ENCODE measurements around the gene TMEM87B.

TMEM87B gene

DNA sequence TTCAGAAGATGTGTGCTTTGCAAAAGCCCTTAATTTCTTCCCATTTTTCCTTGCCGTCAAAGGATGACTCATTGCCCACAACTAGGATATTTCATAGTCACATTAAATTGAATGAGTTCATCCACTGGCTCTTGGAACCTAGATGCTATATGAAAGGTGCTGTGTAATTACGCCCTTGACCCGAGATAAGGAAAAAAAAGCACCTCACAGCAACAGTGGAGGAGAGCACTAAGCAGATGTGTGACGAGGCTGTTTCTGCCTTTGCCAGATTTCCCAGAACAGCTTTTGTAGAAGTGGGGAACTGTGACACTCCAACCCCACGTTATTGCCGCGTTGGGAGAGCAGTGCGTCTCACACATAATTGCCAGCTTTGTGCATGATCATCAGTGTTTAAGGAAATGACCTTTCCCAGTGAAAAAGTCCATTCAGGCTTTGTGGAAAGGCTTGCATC lies 33.3 kb upstream of the TMEM87B start:
- no peak overlapping the region for H3K4me2 ChIP-seq (ENCODE audit: low read length)
- no peaks in the 10 kb centered on the region for H3K36me3 ChIP-seq (ENCODE audit: control insufficient read depth, insufficient read depth, low read length)
- no peak overlapping the region for H2BK5ac ChIP-seq (ENCODE audit: low read length)
- H3K23ac ChIP-seq (ENCODE audit: low read length), result no peak overlapping the region
- WGBS (ENCODE audit: extremely low coverage, insufficient coverage, low lambda C conversion rate), result no CpG with 5 or more reads among the region's 8 CpGs
- no peak overlapping the region for H3K9ac ChIP-seq (ENCODE audit: low read length)
- no peak overlapping the region for H2BK120ac ChIP-seq (ENCODE audit: low read depth, low read length)
- no peak overlapping the region for H3K56ac ChIP-seq (ENCODE audit: low read length)
- no peaks in the 10 kb centered on the region for H3K79me1 ChIP-seq (ENCODE audit: low read length)
- no peak overlapping the region for H2AK5ac ChIP-seq (ENCODE audit: low read length)
- peaks cover 3% of the 10 kb centered on the region for H3K4me1 ChIP-seq (ENCODE audit: control insufficient read depth, low read depth, low read length)
- DNase-seq, result no peak
- no peak overlapping the region for H4K5ac ChIP-seq (ENCODE audit: low read length)
- H3K18ac ChIP-seq (ENCODE audit: low read length), result no peak overlapping the region
- H2BK15ac ChIP-seq (replicated peaks; ENCODE audit: low read depth), result no peak overlapping the region
- H3K4me3 ChIP-seq (ENCODE audit: low read length), result no peak overlapping the region
- H3K27ac ChIP-seq (ENCODE audit: low read depth, low read length), result no peak overlapping the region
- H3K27me3 ChIP-seq (ENCODE audit: insufficient read depth, low read length, poor library complexity), result no peaks in the 10 kb centered on the region
- no peak overlapping the region for H3K4ac ChIP-seq (ENCODE audit: low read depth, low read length)
- H4K8ac ChIP-seq (ENCODE audit: low read depth, low read length), result no peak overlapping the region
- no peaks in the 10 kb centered on the region for H3K79me2 ChIP-seq (ENCODE audit: control insufficient read depth, insufficient read depth, low read length)

DNA sequence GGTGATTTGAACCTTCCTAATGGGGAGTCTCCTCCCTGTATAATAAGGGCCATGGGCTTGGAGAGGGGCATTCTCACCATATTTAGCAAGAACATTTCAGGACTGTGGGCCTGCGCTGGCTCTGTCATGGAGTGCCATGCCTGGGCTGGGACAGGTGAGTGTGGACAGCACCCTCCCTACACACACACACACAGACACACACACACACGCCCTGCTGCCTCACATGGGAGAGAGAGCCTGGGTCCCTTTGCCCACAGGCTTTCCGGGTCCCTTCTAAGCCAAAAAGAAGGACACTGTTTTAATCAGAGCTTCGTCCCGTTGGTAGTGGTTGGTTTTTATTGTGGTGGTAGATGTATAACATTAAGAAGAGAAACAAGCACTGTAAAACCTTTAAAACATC lies 31.4 kb upstream of the TMEM87B start:
- Histone ChIP-seq H3K27me3 (ENCODE audit: insufficient read depth, low read length, poor library complexity) (no peaks in the 10 kb centered on the region), H4K8ac (ENCODE audit: low read depth, low read length) (no peak overlapping the region), H2BK15ac (replicated peaks; ENCODE audit: low read depth) (no peak overlapping the region), H2BK120ac (ENCODE audit: low read depth, low read length) (no peak overlapping the region), H2BK5ac (ENCODE audit: low read length) (no peak overlapping the region), H4K5ac (ENCODE audit: low read length) (no peak overlapping the region), H2AK5ac (ENCODE audit: low read length) (no peak overlapping the region), H3K4me2 (ENCODE audit: low read length) (no peak overlapping the region), H3K18ac (ENCODE audit: low read length) (no peak overlapping the region), H3K27ac (ENCODE audit: low read depth, low read length) (no peak overlapping the region), H3K4me3 (ENCODE audit: low read length) (no peak overlapping the region), H3K9ac (ENCODE audit: low read length) (no peak overlapping the region), H3K56ac (ENCODE audit: low read length) (no peak overlapping the region), H3K23ac (ENCODE audit: low read length) (no peak overlapping the region), H3K79me1 (ENCODE audit: low read length) (no peaks in the 10 kb centered on the region), H3K79me2 (ENCODE audit: control insufficient read depth, insufficient read depth, low read length) (no peaks in the 10 kb centered on the region), H3K4ac (ENCODE audit: low read depth, low read length) (no peak overlapping the region), H3K4me1 (ENCODE audit: control insufficient read depth, low read depth, low read length) (peaks cover 3% of the 10 kb centered on the region), H3K36me3 (ENCODE audit: control insufficient read depth, insufficient read depth, low read length) (no peaks in the 10 kb centered on the region)
- no peak for DNase-seq
- WGBS (ENCODE audit: extremely low coverage, insufficient coverage, low lambda C conversion rate), result no CpG with 5 or more reads among the region's 5 CpGs

DNA sequence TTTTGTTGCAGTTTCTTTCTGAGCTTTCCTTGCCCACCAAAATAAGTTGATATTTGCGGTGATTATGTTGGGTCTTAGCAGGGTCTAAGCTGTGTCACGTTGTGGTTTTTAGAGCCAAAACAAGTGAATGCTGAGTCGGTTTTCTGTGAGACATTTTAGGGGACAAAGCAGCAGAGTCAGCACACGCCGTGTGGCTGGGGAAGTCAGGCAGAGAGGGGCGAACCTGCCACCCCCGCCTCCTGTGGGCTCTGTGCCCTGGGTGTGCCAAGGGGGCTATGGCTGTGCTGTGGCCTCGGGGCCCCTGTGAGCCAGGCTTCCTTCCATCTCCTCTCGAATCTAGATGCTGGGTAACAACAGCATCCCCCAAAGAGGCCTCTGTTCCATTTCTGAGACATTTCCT lies 30.8 kb upstream of the TMEM87B start:
- no peaks in the 10 kb centered on the region for H3K36me3 ChIP-seq (ENCODE audit: control insufficient read depth, insufficient read depth, low read length)
- H2AK5ac ChIP-seq (ENCODE audit: low read length), result no peak overlapping the region
- no peak overlapping the region for H4K5ac ChIP-seq (ENCODE audit: low read length)
- H3K4me2 ChIP-seq (ENCODE audit: low read length), result no peak overlapping the region
- H3K79me1 ChIP-seq (ENCODE audit: low read length), result no peaks in the 10 kb centered on the region
- no peaks in the 10 kb centered on the region for H3K27me3 ChIP-seq (ENCODE audit: insufficient read depth, low read length, poor library complexity)
- no peak overlapping the region for H4K8ac ChIP-seq (ENCODE audit: low read depth, low read length)
- H3K18ac ChIP-seq (ENCODE audit: low read length), result no peak overlapping the region
- no peak overlapping the region for H2BK15ac ChIP-seq (replicated peaks; ENCODE audit: low read depth)
- H3K4me3 ChIP-seq (ENCODE audit: low read length), result no peak overlapping the region
- no peak overlapping the region for H2BK120ac ChIP-seq (ENCODE audit: low read depth, low read length)
- no peak for DNase-seq
- no peak overlapping the region for H3K9ac ChIP-seq (ENCODE audit: low read length)
- H3K56ac ChIP-seq (ENCODE audit: low read length), result no peak overlapping the region
- no peak overlapping the region for H3K27ac ChIP-seq (ENCODE audit: low read depth, low read length)
- H3K4me1 ChIP-seq (ENCODE audit: control insufficient read depth, low read depth, low read length), result peaks cover 3% of the 10 kb centered on the region
- no peaks in the 10 kb centered on the region for H3K79me2 ChIP-seq (ENCODE audit: control insufficient read depth, insufficient read depth, low read length)
- H3K4ac ChIP-seq (ENCODE audit: low read depth, low read length), result no peak overlapping the region
- no peak overlapping the region for H2BK5ac ChIP-seq (ENCODE audit: low read length)
- H3K23ac ChIP-seq (ENCODE audit: low read length), result no peak overlapping the region
- whole genome bisulfite sequencing (ENCODE audit: extremely low coverage, insufficient coverage, low lambda C conversion rate), result no CpG with 5 or more reads among the region's 9 CpGs

DNA sequence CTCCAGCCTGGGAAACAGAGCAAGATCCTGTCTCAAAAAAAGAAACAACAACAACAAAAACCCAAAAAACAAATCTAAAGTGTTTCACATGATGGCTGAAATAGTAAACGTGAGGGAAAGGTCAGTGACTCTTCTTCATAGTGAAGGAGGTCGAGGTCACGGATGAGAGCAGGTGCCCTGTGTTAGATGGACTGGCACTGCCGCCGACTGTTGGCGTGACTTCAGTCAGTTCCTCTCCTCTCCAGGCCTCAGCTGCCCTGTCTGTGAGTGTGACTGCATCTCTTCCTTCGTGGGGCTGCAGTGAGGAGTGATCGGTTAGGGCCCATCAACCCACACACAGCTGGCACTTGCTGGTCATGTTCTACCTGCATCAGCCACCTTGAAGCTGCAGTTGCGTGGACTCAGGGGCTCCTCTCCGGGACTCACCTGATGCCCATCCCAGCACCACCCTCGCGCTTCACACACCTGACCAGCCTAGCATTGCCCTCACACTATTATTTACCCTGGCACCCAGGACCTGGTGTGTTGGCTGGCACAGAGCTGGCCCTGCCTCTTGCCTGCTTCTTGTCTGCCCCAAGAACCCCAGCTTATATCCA lies 30.1 kb upstream of the TMEM87B start:
- Histone ChIP-seq H2AK5ac (ENCODE audit: low read length) (no peak overlapping the region), H3K79me2 (ENCODE audit: control insufficient read depth, insufficient read depth, low read length) (no peaks in the 10 kb centered on the region), H3K36me3 (ENCODE audit: control insufficient read depth, insufficient read depth, low read length) (no peaks in the 10 kb centered on the region), H3K9ac (ENCODE audit: low read length) (no peak overlapping the region), H3K23ac (ENCODE audit: low read length) (no peak overlapping the region), H3K4me2 (ENCODE audit: low read length) (no peak overlapping the region), H4K5ac (ENCODE audit: low read length) (no peak overlapping the region), H4K8ac (ENCODE audit: low read depth, low read length) (no peak overlapping the region), H3K4me1 (ENCODE audit: control insufficient read depth, low read depth, low read length) (no peaks in the 10 kb centered on the region), H2BK120ac (ENCODE audit: low read depth, low read length) (no peak overlapping the region), H3K27ac (ENCODE audit: low read depth, low read length) (no peak overlapping the region), H3K79me1 (ENCODE audit: low read length) (no peaks in the 10 kb centered on the region), H3K18ac (ENCODE audit: low read length) (no peak overlapping the region), H3K4me3 (ENCODE audit: low read length) (no peak overlapping the region), H3K27me3 (ENCODE audit: insufficient read depth, low read length, poor library complexity) (no peaks in the 10 kb centered on the region), H3K4ac (ENCODE audit: low read depth, low read length) (no peak overlapping the region), H2BK15ac (replicated peaks; ENCODE audit: low read depth) (no peak overlapping the region), H3K56ac (ENCODE audit: low read length) (no peak overlapping the region), H2BK5ac (ENCODE audit: low read length) (no peak overlapping the region)
- no CpG with 5 or more reads among the region's 12 CpGs for WGBS (ENCODE audit: extremely low coverage, insufficient coverage, low lambda C conversion rate)
- DNase-seq, result no peak

DNA sequence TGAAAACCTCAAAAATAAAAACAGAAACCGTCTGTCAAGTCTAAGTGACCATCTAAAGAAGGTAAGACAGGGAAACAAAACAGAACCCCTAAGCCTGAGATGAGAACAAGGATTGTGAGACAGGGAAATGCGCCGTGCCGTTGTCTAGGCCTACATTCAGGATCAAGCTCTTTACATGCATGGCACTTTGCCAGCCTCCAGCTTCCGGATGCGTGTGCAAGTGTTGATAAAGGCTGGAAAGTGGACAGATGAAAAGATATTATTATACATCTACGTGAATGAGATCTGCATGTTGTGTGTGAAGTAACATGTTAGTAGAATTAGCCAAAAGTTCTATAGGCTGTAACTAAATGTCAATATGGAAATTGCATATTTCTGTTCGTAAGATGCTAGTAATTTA lies 28.6 kb upstream of the TMEM87B start:
- no peaks in the 10 kb centered on the region for H3K79me2 ChIP-seq (ENCODE audit: control insufficient read depth, insufficient read depth, low read length)
- no peak overlapping the region for H2AK5ac ChIP-seq (ENCODE audit: low read length)
- no peak overlapping the region for H3K18ac ChIP-seq (ENCODE audit: low read length)
- no peak overlapping the region for H2BK15ac ChIP-seq (replicated peaks; ENCODE audit: low read depth)
- no peak overlapping the region for H2BK5ac ChIP-seq (ENCODE audit: low read length)
- no CpG with 5 or more reads among the region's 8 CpGs for WGBS (ENCODE audit: extremely low coverage, insufficient coverage, low lambda C conversion rate)
- no peak overlapping the region for H3K23ac ChIP-seq (ENCODE audit: low read length)
- no peaks in the 10 kb centered on the region for H3K79me1 ChIP-seq (ENCODE audit: low read length)
- no peak overlapping the region for H4K8ac ChIP-seq (ENCODE audit: low read depth, low read length)
- H3K27ac ChIP-seq (ENCODE audit: low read depth, low read length), result no peak overlapping the region
- no peak overlapping the region for H3K4ac ChIP-seq (ENCODE audit: low read depth, low read length)
- peaks cover under 1% of the 10 kb centered on the region for H3K4me1 ChIP-seq (ENCODE audit: control insufficient read depth, low read depth, low read length)
- H3K56ac ChIP-seq (ENCODE audit: low read length), result no peak overlapping the region
- H3K27me3 ChIP-seq (ENCODE audit: insufficient read depth, low read length, poor library complexity), result no peaks in the 10 kb centered on the region
- no peak overlapping the region for H4K5ac ChIP-seq (ENCODE audit: low read length)
- H3K36me3 ChIP-seq (ENCODE audit: control insufficient read depth, insufficient read depth, low read length), result no peaks in the 10 kb centered on the region
- H3K9ac ChIP-seq (ENCODE audit: low read length), result no peak overlapping the region
- DNase-seq, result no peak
- no peak overlapping the region for H3K4me2 ChIP-seq (ENCODE audit: low read length)
- H3K4me3 ChIP-seq (ENCODE audit: low read length), result no peak overlapping the region
- no peak overlapping the region for H2BK120ac ChIP-seq (ENCODE audit: low read depth, low read length)

DNA sequence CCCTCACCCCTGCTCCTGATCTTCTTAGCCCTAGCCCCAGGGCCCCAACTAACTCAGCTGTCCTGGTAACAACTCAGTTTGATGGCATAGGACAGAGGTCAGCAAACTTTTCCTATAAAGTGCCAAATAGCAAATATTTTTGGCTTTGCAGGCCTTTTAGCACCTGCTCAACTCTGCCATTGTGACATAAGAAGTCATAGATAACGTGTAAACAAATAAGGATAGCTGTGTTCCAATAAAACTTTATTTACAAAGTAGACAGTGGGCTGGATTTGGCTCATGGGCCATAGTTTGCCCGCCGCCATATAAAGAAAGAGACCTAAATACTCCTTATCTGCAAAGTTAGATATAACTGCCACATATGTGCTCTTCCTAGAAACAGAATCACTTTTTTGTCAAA lies 27.3 kb upstream of the TMEM87B start:
- no peaks in the 10 kb centered on the region for H3K36me3 ChIP-seq (ENCODE audit: control insufficient read depth, insufficient read depth, low read length)

More for the DNA sequence above, 27.3 kb upstream of the TMEM87B start:
- Histone ChIP-seq H3K4me2 (ENCODE audit: low read length) (no peak overlapping the region), H4K8ac (ENCODE audit: low read depth, low read length) (no peak overlapping the region), H4K5ac (ENCODE audit: low read length) (no peak overlapping the region), H3K27me3 (ENCODE audit: insufficient read depth, low read length, poor library complexity) (no peaks in the 10 kb centered on the region), H2BK120ac (ENCODE audit: low read depth, low read length) (no peak overlapping the region), H2BK5ac (ENCODE audit: low read length) (no peak overlapping the region), H3K4ac (ENCODE audit: low read depth, low read length) (no peak overlapping the region), H3K4me1 (ENCODE audit: control insufficient read depth, low read depth, low read length) (peaks cover 5% of the 10 kb centered on the region), H3K79me1 (ENCODE audit: low read length) (no peaks in the 10 kb centered on the region), H3K56ac (ENCODE audit: low read length) (no peak overlapping the region), H3K9ac (ENCODE audit: low read length) (no peak overlapping the region), H3K27ac (ENCODE audit: low read depth, low read length) (no peak overlapping the region), H3K18ac (ENCODE audit: low read length) (no peak overlapping the region), H3K79me2 (ENCODE audit: control insufficient read depth, insufficient read depth, low read length) (no peaks in the 10 kb centered on the region), H2BK15ac (replicated peaks; ENCODE audit: low read depth) (no peak overlapping the region), H2AK5ac (ENCODE audit: low read length) (no peak overlapping the region), H3K23ac (ENCODE audit: low read length) (no peak overlapping the region), H3K4me3 (ENCODE audit: low read length) (no peak overlapping the region)
- WGBS (ENCODE audit: extremely low coverage, insufficient coverage, low lambda C conversion rate), result no CpG with 5 or more reads among the region's 3 CpGs
- DNase-seq, result no peak

Data from mesendoderm (in vitro differentiated cells).